ENCODE results near the gene DPEP2. TPM values are rescaled to one million over a fixed set of nuclear protein-coding genes. Genes with fewer than 3 reads are reported as not detected.

DPEP2 gene
- total and polyA plus RNA-seq, 2 experiments from 2014 or later: not detected

GRCh38 chr16:67962135-67962534 lies 37.1 kb downstream of the DPEP2 start:
- peaks cover 31% of the 10 kb centered on the region for H3K4me1 ChIP-seq (ENCODE audit: insufficient read depth)
- H3K27ac ChIP-seq (ENCODE audit: low read depth): no peak overlapping the region
- H3K4me2 ChIP-seq: no peak overlapping the region
- no peak overlapping the region for H3K4me3 Mint-ChIP-seq
- H3K4me1 Mint-ChIP-seq: peaks cover 34% of the 10 kb centered on the region
- H3K4me3 ChIP-seq: no peak overlapping the region
- H3K27me3 Mint-ChIP-seq (ENCODE audit: insufficient read depth, low read depth, poor library complexity): peaks cover 7% of the 10 kb centered on the region
- peaks cover 25% of the 10 kb centered on the region for H4K20me1 ChIP-seq (replicated peaks; ENCODE audit: insufficient read depth)
- peaks cover 31% of the 10 kb centered on the region for H3K36me3 Mint-ChIP-seq (ENCODE audit: low read depth)
- no peak overlapping the region for H3K27ac Mint-ChIP-seq
- TF ChIP-seq CREB1 (CRISPR knock-in tag; IDR thresholded peaks at IDR 0.05; ENCODE audit: low read depth) (no peak), STAT1 (IDR thresholded peaks at IDR 0.05; ENCODE audit: unreplicated experiment) (no peak), JUNB (IDR thresholded peaks at IDR 0.05; ENCODE audit: unreplicated experiment) (no peak)
- no peaks in the 10 kb centered on the region; the same call in 2 of the 3 replicates for H3K9me3 Mint-ChIP-seq
- peaks cover 33% of the 10 kb centered on the region for H3K79me2 ChIP-seq (replicated peaks; ENCODE audit: insufficient read depth)
- H2AFZ ChIP-seq: no peak overlapping the region
- ATAC-seq (no peak), DNase-seq (ENCODE audit: low spot score) (no peak)
- H3F3A ChIP-seq (replicated peaks; ENCODE audit: low read depth): 0 out of 2 replicates have a peak, but pooled peaks cover 10% of the 10 kb centered on the region
- H3K9me2 ChIP-seq (ENCODE audit: insufficient read depth): no peaks in the 10 kb centered on the region
- peaks cover 4% of the 10 kb centered on the region for H3K36me3 ChIP-seq (ENCODE audit: insufficient read depth)
- no peaks in the 10 kb centered on the region for H3K27me3 ChIP-seq (ENCODE audit: insufficient read depth)

DNA sequence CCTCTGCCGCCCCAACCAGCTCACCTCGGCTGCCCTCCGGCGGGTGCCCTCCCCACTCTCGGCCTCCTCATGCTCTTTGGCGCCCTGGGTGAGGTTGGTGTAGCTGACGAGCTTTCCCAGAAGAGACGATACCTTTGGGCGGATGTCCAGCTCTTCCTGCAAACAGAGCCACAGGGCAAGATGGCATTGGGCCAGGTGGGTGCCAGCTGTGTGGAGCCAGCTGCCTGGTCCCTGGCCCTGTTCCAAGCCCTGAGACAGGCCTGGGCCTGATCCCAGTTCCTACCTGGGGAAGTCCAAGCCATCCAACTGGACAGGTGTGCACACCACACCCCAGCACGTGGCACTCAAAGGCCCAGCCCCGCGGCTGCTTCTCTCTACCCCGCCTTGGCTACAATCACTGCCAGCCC lies 37.7 kb downstream of the DPEP2 start:
- H2AFZ ChIP-seq: no peak overlapping the region
- no peaks in the 10 kb centered on the region for H3K27me3 ChIP-seq (ENCODE audit: insufficient read depth)
- no peak overlapping the region for H3K4me2 ChIP-seq
- Mint-ChIP-seq H3K4me3 (no peak overlapping the region), H3K27ac (no peak overlapping the region), H3K27me3 (ENCODE audit: insufficient read depth, low read depth, poor library complexity) (peaks cover 7% of the 10 kb centered on the region), H3K4me1 (peaks cover 28% of the 10 kb centered on the region), H3K9me3 (no peaks in the 10 kb centered on the region; the same call in 2 of the 3 replicates), H3K36me3 (ENCODE audit: low read depth) (peaks cover 31% of the 10 kb centered on the region)
- no peak overlapping the region for H3K4me3 ChIP-seq
- peaks cover 4% of the 10 kb centered on the region for H3K36me3 ChIP-seq (ENCODE audit: insufficient read depth)
- 0 out of 2 replicates have a peak, but pooled peaks cover 10% of the 10 kb centered on the region for H3F3A ChIP-seq (replicated peaks; ENCODE audit: low read depth)
- H3K79me2 ChIP-seq (replicated peaks; ENCODE audit: insufficient read depth): peaks cover 29% of the 10 kb centered on the region
- peaks cover 22% of the 10 kb centered on the region for H4K20me1 ChIP-seq (replicated peaks; ENCODE audit: insufficient read depth)
- H3K9me2 ChIP-seq (ENCODE audit: insufficient read depth): no peaks in the 10 kb centered on the region
- no peak for ATAC-seq
- H3K4me1 ChIP-seq (ENCODE audit: insufficient read depth): peaks cover 25% of the 10 kb centered on the region
- DNase-seq (ENCODE audit: low spot score): no peak
- no peak overlapping the region for H3K27ac ChIP-seq (ENCODE audit: low read depth)
- TF ChIP-seq EZH2 (IDR thresholded peaks at IDR 0.05; ENCODE audit: low read depth, unreplicated experiment) (no peak), POLR2AphosphoS5 (IDR thresholded peaks at IDR 0.05; ENCODE audit: low read depth) (no peak), STAT1 (IDR thresholded peaks at IDR 0.05; ENCODE audit: unreplicated experiment) (no peak), CREB1 (CRISPR knock-in tag; IDR thresholded peaks at IDR 0.05; ENCODE audit: low read depth) (no peak), ZNF114 (CRISPR knock-in tag; IDR thresholded peaks at IDR 0.05) (no peak), ZNF331 (CRISPR knock-in tag; IDR thresholded peaks at IDR 0.05; ENCODE audit: low read depth) (no peak), NANOG (IDR thresholded peaks at IDR 0.05; ENCODE audit: borderline replicate concordance) (no peak), JUNB (IDR thresholded peaks at IDR 0.05; ENCODE audit: unreplicated experiment) (no peak), EZH2phosphoT487 (IDR thresholded peaks at IDR 0.05; ENCODE audit: unreplicated experiment) (no peak)
- TF ChIP-seq, protein P1, sequence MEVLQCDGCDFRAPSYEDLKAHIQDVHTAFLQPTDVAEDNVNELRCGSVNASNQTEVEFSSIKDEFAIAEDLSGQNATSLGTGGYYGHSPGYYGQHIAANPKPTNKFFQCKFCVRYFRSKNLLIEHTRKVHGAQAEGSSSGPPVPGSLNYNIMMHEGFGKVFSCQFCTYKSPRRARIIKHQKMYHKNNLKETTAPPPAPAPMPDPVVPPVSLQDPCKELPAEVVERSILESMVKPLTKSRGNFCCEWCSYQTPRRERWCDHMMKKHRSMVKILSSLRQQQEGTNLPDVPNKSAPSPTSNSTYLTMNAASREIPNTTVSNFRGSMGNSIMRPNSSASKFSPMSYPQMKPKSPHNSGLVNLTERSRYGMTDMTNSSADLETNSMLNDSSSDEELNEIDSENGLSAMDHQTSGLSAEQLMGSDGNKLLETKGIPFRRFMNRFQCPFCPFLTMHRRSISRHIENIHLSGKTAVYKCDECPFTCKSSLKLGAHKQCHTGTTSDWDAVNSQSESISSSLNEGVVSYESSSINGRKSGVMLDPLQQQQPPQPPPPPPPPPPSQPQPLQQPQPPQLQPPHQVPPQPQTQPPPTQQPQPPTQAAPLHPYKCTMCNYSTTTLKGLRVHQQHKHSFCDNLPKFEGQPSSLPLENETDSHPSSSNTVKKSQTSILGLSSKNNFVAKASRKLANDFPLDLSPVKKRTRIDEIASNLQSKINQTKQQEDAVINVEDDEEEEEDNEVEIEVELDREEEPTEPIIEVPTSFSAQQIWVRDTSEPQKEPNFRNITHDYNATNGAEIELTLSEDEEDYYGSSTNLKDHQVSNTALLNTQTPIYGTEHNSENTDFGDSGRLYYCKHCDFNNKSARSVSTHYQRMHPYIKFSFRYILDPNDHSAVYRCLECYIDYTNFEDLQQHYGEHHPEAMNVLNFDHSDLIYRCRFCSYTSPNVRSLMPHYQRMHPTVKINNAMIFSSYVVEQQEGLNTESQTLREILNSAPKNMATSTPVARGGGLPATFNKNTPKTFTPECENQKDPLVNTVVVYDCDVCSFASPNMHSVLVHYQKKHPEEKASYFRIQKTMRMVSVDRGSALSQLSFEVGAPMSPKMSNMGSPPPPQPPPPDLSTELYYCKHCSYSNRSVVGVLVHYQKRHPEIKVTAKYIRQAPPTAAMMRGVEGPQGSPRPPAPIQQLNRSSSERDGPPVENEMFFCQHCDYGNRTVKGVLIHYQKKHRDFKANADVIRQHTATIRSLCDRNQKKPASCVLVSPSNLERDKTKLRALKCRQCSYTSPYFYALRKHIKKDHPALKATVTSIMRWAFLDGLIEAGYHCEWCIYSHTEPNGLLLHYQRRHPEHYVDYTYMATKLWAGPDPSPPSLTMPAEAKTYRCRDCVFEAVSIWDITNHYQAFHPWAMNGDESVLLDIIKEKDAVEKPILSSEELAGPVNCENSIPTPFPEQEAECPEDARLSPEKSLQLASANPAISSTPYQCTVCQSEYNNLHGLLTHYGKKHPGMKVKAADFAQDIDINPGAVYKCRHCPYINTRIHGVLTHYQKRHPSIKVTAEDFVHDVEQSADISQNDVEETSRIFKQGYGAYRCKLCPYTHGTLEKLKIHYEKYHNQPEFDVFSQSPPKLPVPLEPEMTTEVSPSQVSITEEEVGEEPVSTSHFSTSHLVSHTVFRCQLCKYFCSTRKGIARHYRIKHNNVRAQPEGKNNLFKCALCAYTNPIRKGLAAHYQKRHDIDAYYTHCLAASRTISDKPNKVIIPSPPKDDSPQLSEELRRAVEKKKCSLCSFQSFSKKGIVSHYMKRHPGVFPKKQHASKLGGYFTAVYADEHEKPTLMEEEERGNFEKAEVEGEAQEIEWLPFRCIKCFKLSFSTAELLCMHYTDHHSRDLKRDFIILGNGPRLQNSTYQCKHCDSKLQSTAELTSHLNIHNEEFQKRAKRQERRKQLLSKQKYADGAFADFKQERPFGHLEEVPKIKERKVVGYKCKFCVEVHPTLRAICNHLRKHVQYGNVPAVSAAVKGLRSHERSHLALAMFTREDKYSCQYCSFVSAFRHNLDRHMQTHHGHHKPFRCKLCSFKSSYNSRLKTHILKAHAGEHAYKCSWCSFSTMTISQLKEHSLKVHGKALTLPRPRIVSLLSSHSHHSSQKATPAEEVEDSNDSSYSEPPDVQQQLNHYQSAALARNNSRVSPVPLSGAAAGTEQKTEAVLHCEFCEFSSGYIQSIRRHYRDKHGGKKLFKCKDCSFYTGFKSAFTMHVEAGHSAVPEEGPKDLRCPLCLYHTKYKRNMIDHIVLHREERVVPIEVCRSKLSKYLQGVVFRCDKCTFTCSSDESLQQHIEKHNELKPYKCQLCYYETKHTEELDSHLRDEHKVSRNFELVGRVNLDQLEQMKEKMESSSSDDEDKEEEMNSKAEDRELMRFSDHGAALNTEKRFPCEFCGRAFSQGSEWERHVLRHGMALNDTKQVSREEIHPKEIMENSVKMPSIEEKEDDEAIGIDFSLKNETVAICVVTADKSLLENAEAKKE (CRISPR knock-in tag; IDR thresholded peaks at IDR 0.05): no peak
- TF ChIP-seq, protein P2, sequence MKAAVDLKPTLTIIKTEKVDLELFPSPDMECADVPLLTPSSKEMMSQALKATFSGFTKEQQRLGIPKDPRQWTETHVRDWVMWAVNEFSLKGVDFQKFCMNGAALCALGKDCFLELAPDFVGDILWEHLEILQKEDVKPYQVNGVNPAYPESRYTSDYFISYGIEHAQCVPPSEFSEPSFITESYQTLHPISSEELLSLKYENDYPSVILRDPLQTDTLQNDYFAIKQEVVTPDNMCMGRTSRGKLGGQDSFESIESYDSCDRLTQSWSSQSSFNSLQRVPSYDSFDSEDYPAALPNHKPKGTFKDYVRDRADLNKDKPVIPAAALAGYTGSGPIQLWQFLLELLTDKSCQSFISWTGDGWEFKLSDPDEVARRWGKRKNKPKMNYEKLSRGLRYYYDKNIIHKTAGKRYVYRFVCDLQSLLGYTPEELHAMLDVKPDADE (IDR thresholded peaks at IDR 0.05): no peak
- TF ChIP-seq, protein P3, sequence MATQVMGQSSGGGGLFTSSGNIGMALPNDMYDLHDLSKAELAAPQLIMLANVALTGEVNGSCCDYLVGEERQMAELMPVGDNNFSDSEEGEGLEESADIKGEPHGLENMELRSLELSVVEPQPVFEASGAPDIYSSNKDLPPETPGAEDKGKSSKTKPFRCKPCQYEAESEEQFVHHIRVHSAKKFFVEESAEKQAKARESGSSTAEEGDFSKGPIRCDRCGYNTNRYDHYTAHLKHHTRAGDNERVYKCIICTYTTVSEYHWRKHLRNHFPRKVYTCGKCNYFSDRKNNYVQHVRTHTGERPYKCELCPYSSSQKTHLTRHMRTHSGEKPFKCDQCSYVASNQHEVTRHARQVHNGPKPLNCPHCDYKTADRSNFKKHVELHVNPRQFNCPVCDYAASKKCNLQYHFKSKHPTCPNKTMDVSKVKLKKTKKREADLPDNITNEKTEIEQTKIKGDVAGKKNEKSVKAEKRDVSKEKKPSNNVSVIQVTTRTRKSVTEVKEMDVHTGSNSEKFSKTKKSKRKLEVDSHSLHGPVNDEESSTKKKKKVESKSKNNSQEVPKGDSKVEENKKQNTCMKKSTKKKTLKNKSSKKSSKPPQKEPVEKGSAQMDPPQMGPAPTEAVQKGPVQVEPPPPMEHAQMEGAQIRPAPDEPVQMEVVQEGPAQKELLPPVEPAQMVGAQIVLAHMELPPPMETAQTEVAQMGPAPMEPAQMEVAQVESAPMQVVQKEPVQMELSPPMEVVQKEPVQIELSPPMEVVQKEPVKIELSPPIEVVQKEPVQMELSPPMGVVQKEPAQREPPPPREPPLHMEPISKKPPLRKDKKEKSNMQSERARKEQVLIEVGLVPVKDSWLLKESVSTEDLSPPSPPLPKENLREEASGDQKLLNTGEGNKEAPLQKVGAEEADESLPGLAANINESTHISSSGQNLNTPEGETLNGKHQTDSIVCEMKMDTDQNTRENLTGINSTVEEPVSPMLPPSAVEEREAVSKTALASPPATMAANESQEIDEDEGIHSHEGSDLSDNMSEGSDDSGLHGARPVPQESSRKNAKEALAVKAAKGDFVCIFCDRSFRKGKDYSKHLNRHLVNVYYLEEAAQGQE (IDR thresholded peaks at IDR 0.05; ENCODE audit: unreplicated experiment): no peak

Measured in GM23338 (cell line).